PC-3 (cell line): ENCODE data around the gene PCID2.

Source experiments
- CTCF ChIP-seq: fragments of 300-600 bp; sonication (generic); conservative IDR thresholded peaks from 2 replicates; pipeline ENCODE4 v1.5.1; 2017; ENCODE audit warnings: antibody characterized with exemption, low read depth, mild to moderate bottlenecking, low read length
- EZH2 ChIP-seq: fragments of 300-600 bp; sonication (generic); IDR thresholded peaks from one replicate; pipeline ENCODE4 v1.6.1; 2017; ENCODE audit warnings: antibody characterized with exemption, mild to moderate bottlenecking, low read length; ENCODE audit not compliant: unreplicated experiment
- EZH2phosphoT487 ChIP-seq: fragments of 300-600 bp; sonication (generic); IDR thresholded peaks from 2 replicates; pipeline ENCODE4 v1.6.1; 2018; ENCODE audit warnings: mild to moderate bottlenecking, antibody characterized with exemption, low read length, borderline replicate concordance

GRCh38 chr13:113179374-113180230, 28.9 kb downstream of the PCID2 start:
- no peak for TF ChIP-seq CTCF
- TF ChIP-seq EZH2phosphoT487: no peak
- TF ChIP-seq EZH2: no peak
